ENCODE results near the gene CYP4B1.
"Not testable (repeated sequence)": the region's sequence is repeated elsewhere in the genome, so short reads cannot be mapped to it uniquely, and the experiment has no call there.

Gene CYP4B1

GRCh38 chr1:46815133-46815532 is 16.3 kb downstream of the CYP4B1 start:
- no peaks in the 10 kb centered on the region for H3K27me3 ChIP-seq (ENCODE audit: control insufficient read depth in 1 of 2, insufficient read depth in 2 of 2, low read length in 2 of 2)
- H3K36me3 ChIP-seq (ENCODE audit: control insufficient read depth in 2 of 2, insufficient read depth in 2 of 2, low read length in 2 of 2) = no peaks in the 10 kb centered on the region
- H3K27ac ChIP-seq (ENCODE audit: low read length) = no peak overlapping the region
- H3K4me3 ChIP-seq (ENCODE audit: low read length in 2 of 2) = no peak overlapping the region
- H3K9me3 ChIP-seq (ENCODE audit: control insufficient read depth in 2 of 2, low read length in 2 of 2) = no peaks in the 10 kb centered on the region
- H3K4me1 ChIP-seq (ENCODE audit: control insufficient read depth, insufficient read depth, low read length) = peaks cover 4% of the 10 kb centered on the region
- no peak overlapping the region for H3K9ac ChIP-seq (ENCODE audit: low read length in 2 of 2)

GRCh38 chr1:46816930-46817329 is 18.1 kb downstream of the CYP4B1 start:
- Histone ChIP-seq H3K4me3 (ENCODE audit: low read length in 2 of 2) (no peak overlapping the region), H3K27me3 (ENCODE audit: control insufficient read depth in 1 of 2, insufficient read depth in 2 of 2, low read length in 2 of 2) (no peaks in the 10 kb centered on the region), H3K27ac (ENCODE audit: low read length) (no peak overlapping the region)

DNA sequence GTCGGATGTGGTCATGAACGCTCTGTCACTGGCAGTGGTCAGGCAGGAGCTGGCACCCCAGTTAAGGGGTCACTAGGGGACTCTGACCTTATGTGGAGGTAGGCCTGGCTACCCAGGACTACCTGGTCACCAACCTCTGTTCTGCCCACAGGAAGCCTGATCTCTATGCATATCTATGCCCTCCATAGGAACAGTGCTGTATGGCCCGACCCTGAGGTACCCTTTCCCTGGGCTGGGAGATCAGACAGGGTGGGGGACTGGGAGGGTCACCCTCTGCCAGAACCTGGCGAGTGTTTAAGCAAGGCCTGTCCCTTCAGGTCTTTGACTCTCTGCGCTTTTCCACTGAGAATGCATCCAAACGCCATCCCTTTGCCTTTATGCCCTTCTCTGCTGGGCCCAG is 19.0 kb downstream of the CYP4B1 start:
- Histone ChIP-seq H3K4me3 (ENCODE audit: low read length in 2 of 2) (no peak overlapping the region), H3K27me3 (ENCODE audit: control insufficient read depth in 1 of 2, insufficient read depth in 2 of 2, low read length in 2 of 2) (no peaks in the 10 kb centered on the region), H3K9me3 (ENCODE audit: control insufficient read depth in 2 of 2, low read length in 2 of 2) (peaks cover 0 to 6% of the 10 kb centered on the region in 2 donors), H3K4me1 (ENCODE audit: control insufficient read depth, insufficient read depth, low read length) (no peaks in the 10 kb centered on the region), H3K9ac (ENCODE audit: low read length in 2 of 2) (no peak overlapping the region), H3K27ac (ENCODE audit: low read length) (no peak overlapping the region), H3K36me3 (ENCODE audit: control insufficient read depth in 2 of 2, insufficient read depth in 2 of 2, low read length in 2 of 2) (no peaks in the 10 kb centered on the region)

More at GRCh38 chr1:46816930-46817329, 18.1 kb downstream of the CYP4B1 start:
- Histone ChIP-seq H3K9me3 (ENCODE audit: control insufficient read depth in 2 of 2, low read length in 2 of 2) (peaks cover 0 to 6% of the 10 kb centered on the region in 2 donors), H3K9ac (ENCODE audit: low read length in 2 of 2) (no peak overlapping the region), H3K36me3 (ENCODE audit: control insufficient read depth in 2 of 2, insufficient read depth in 2 of 2, low read length in 2 of 2) (no peaks in the 10 kb centered on the region), H3K4me1 (ENCODE audit: control insufficient read depth, insufficient read depth, low read length) (peaks cover 2% of the 10 kb centered on the region)

DNA sequence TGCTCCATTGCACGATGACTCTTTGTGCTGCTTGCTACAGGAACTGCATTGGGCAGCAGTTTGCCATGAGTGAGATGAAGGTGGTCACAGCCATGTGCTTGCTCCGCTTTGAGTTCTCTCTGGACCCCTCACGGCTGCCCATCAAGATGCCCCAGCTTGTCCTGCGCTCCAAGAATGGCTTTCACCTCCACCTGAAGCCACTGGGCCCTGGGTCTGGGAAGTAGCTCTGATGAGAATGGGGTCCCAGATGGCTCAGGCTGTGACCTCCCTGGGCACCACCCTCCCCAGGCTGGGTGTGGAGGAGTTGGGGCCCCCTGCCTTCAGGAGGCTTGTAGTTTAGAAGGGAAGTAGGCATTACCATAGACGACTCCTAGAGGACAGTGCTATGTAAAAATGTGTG is 19.7 kb downstream of the CYP4B1 start:
- H3K9ac ChIP-seq (ENCODE audit: low read length in 2 of 2) = no peak overlapping the region
- H3K4me3 ChIP-seq (ENCODE audit: low read length in 2 of 2) = no peak overlapping the region
- no peaks in the 10 kb centered on the region for H3K4me1 ChIP-seq (ENCODE audit: control insufficient read depth, insufficient read depth, low read length)
- H3K27me3 ChIP-seq (ENCODE audit: control insufficient read depth in 1 of 2, insufficient read depth in 2 of 2, low read length in 2 of 2) = no peaks in the 10 kb centered on the region
- peaks cover 0 to 6% of the 10 kb centered on the region in 2 donors for H3K9me3 ChIP-seq (ENCODE audit: control insufficient read depth in 2 of 2, low read length in 2 of 2)
- no peaks in the 10 kb centered on the region for H3K36me3 ChIP-seq (ENCODE audit: control insufficient read depth in 2 of 2, insufficient read depth in 2 of 2, low read length in 2 of 2)
- no peak overlapping the region for H3K27ac ChIP-seq (ENCODE audit: low read length)

DNA sequence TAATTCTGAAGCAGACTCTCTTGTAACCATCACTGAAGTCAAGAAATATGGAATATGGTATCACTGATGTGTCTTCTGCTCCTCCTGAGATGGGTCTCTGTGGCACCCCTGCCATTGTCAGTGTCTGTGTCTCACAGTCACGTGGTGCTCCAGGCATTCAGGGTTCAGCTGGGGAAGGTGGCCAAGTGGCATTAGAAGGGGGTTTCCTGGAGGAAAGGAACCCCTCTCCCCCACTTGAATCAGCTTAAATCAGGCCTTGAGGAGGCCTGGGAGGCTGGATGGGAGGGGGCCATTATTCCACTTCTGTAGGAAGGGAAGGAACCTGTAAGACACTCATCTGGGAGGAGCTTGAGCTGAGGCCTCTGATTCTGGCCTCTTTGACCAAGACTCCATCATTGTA is 20.5 kb downstream of the CYP4B1 start:
- H3K36me3 ChIP-seq (ENCODE audit: control insufficient read depth in 2 of 2, insufficient read depth in 2 of 2, low read length in 2 of 2) = no peaks in the 10 kb centered on the region
- H3K9ac ChIP-seq (ENCODE audit: low read length in 2 of 2) = no peak overlapping the region
- H3K9me3 ChIP-seq (ENCODE audit: control insufficient read depth in 2 of 2, low read length in 2 of 2) = peaks cover 0 to 6% of the 10 kb centered on the region in 2 donors
- H3K4me1 ChIP-seq (ENCODE audit: control insufficient read depth, insufficient read depth, low read length) = no peaks in the 10 kb centered on the region
- H3K4me3 ChIP-seq (ENCODE audit: low read length in 2 of 2) = no peak overlapping the region
- no peaks in the 10 kb centered on the region for H3K27me3 ChIP-seq (ENCODE audit: control insufficient read depth in 1 of 2, insufficient read depth in 2 of 2, low read length in 2 of 2)
- no peak overlapping the region for H3K27ac ChIP-seq (ENCODE audit: low read length)

GRCh38 chr1:46820076-46820475 is 21.2 kb downstream of the CYP4B1 start:
- Histone ChIP-seq H3K27me3 (ENCODE audit: control insufficient read depth in 1 of 2, insufficient read depth in 2 of 2, low read length in 2 of 2) (no peaks in the 10 kb centered on the region), H3K9ac (ENCODE audit: low read length in 2 of 2) (no peak overlapping the region), H3K4me1 (ENCODE audit: control insufficient read depth, insufficient read depth, low read length) (no peaks in the 10 kb centered on the region), H3K9me3 (ENCODE audit: control insufficient read depth in 2 of 2, low read length in 2 of 2) (peaks cover 0 to 6% of the 10 kb centered on the region in 2 donors), H3K27ac (ENCODE audit: low read length) (no peak overlapping the region), H3K4me3 (ENCODE audit: low read length in 2 of 2) (no peak overlapping the region), H3K36me3 (ENCODE audit: control insufficient read depth in 2 of 2, insufficient read depth in 2 of 2, low read length in 2 of 2) (no peaks in the 10 kb centered on the region)

DNA sequence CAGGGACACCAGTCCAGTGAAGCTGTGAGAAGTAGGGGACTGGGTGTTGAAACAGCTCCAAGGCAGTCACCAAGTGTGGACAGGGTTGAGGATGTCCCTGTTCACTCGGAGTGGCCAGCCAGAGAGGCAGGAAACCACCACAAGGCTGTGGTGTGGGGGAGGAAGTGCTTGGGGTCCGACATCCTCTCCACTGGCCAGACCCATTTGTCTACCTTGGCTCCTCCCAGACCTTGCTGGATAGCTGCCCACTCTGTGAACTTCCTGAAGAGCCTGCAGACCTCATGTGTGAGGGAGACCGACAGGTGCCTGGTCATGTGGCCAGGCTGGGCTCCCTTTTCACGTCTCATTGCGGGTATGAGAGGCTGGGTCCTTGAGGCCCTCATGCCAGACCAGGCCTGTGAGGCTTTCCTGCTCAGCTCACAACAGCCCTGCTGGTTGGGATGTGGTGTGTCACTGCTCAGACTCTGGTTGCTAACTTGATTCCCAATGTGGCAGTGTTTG is 21.8 kb downstream of the CYP4B1 start:
- H3K27ac ChIP-seq (ENCODE audit: low read length) = no peak overlapping the region
- no peak overlapping the region for H3K4me3 ChIP-seq (ENCODE audit: low read length in 2 of 2)
- peaks cover 0 to 6% of the 10 kb centered on the region in 2 donors for H3K9me3 ChIP-seq (ENCODE audit: control insufficient read depth in 2 of 2, low read length in 2 of 2)

GRCh38 chr1:46822248-46822826 is 23.5 kb downstream of the CYP4B1 start:
- Histone ChIP-seq H3K4me3 (ENCODE audit: low read length in 2 of 2) (no peak overlapping the region), H3K27ac (ENCODE audit: low read length) (no peak overlapping the region), H3K9me3 (ENCODE audit: control insufficient read depth in 2 of 2, low read length in 2 of 2) (peaks cover 0 to 6% of the 10 kb centered on the region in 2 donors), H3K27me3 (ENCODE audit: control insufficient read depth in 1 of 2, insufficient read depth in 2 of 2, low read length in 2 of 2) (no peaks in the 10 kb centered on the region), H3K4me1 (ENCODE audit: control insufficient read depth, insufficient read depth, low read length) (no peaks in the 10 kb centered on the region), H3K9ac (ENCODE audit: low read length in 2 of 2) (no peak overlapping the region), H3K36me3 (ENCODE audit: control insufficient read depth in 2 of 2, insufficient read depth in 2 of 2, low read length in 2 of 2) (no peaks in the 10 kb centered on the region)

More for the DNA sequence above, 21.8 kb downstream of the CYP4B1 start:
- Histone ChIP-seq H3K4me1 (ENCODE audit: control insufficient read depth, insufficient read depth, low read length) (no peaks in the 10 kb centered on the region), H3K36me3 (ENCODE audit: control insufficient read depth in 2 of 2, insufficient read depth in 2 of 2, low read length in 2 of 2) (no peaks in the 10 kb centered on the region), H3K9ac (ENCODE audit: low read length in 2 of 2) (no peak overlapping the region), H3K27me3 (ENCODE audit: control insufficient read depth in 1 of 2, insufficient read depth in 2 of 2, low read length in 2 of 2) (no peaks in the 10 kb centered on the region)

DNA sequence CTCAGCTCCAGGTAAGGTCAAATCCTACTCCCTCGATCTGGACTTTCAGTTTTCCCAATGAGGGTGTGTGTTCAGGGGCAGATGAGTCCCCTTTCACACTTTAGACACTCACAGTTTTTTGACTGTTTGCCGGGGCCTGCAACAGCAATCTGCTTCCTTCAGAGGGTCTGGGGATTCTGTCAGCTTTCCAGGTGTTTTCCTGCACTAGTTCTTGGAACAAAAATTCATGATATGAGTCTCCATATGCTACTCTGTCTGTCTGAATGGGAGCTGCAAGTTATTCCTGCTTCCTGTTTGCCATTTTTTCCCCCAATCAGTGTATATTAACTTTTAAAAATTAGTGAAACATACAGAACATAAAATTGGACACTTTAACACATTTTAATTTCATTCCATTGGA is 24.3 kb downstream of the CYP4B1 start:
- Histone ChIP-seq H3K36me3 (ENCODE audit: control insufficient read depth in 2 of 2, insufficient read depth in 2 of 2, low read length in 2 of 2) (no peaks in the 10 kb centered on the region), H3K4me3 (ENCODE audit: low read length in 2 of 2) (no peak overlapping the region), H3K9ac (ENCODE audit: low read length in 2 of 2) (no peak overlapping the region), H3K27me3 (ENCODE audit: control insufficient read depth in 1 of 2, insufficient read depth in 2 of 2, low read length in 2 of 2) (no peaks in the 10 kb centered on the region), H3K4me1 (ENCODE audit: control insufficient read depth, insufficient read depth, low read length) (no peaks in the 10 kb centered on the region), H3K27ac (ENCODE audit: low read length) (no peak overlapping the region), H3K9me3 (ENCODE audit: control insufficient read depth in 2 of 2, low read length in 2 of 2) (peaks cover 0 to 6% of the 10 kb centered on the region in 2 donors)

DNA sequence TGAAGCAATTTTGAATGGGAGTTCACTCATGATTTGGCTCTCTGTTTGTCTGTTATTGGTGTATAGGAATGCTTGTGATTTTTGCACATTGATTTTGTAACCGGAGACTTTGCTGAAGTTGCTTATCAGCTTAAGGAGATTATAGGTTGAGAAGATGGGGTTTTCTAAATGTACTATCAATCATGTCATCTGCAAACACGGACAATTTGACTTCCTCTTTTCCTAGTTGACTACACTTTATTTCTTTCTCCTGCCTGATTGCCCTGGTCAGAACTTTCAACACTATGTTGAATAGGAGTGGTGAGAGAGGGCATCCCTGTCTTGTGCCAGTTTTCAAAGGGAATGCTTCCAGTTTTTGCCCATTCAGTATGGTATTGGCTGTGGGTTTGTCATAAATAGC is 28.0 kb downstream of the CYP4B1 start:
- not testable (repeated sequence) for H3K36me3 ChIP-seq (ENCODE audit: control insufficient read depth in 2 of 2, insufficient read depth in 2 of 2, low read length in 2 of 2); H3K9me3 ChIP-seq (ENCODE audit: control insufficient read depth in 2 of 2, low read length in 2 of 2); H3K4me1 ChIP-seq (ENCODE audit: control insufficient read depth, insufficient read depth, low read length); H3K9ac ChIP-seq (ENCODE audit: low read length in 2 of 2); H3K4me3 ChIP-seq (ENCODE audit: low read length in 2 of 2); H3K27ac ChIP-seq (ENCODE audit: low read length); H3K27me3 ChIP-seq (ENCODE audit: control insufficient read depth in 1 of 2, insufficient read depth in 2 of 2, low read length in 2 of 2)

DNA sequence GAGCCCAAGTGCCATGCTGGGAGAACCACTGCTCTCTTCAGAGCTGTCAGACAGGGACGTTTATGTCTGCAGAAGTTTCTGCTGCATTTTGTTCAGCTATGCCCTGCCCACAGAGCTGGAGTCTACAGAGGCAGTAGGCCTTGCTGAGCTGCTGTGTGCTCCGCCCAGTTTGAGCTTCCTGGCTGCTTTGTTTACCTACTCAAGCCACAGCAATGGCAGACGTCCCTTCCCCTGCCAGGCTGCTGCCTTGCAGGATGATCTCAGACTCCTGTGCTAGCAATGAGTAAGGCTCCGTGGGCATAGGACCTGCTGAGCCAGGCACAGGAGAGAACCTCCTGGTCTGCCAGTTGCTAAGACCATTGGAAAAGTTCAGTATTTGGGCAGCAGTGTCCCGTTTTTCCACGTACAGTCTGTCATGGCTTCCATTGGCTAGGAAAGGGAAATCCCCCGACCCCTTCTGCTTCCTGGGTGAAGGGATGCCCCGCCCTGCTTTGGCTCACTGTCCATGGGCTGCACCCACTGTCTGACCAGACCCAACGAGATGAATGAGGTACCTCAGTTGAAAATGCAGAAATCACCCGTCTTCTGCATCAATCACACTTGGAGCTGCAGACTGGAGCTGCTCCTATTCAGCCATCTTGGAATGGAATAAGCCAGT is 31.9 kb downstream of the CYP4B1 start:
- no peak overlapping the region for H3K9ac ChIP-seq (ENCODE audit: low read length in 2 of 2)
- H3K9me3 ChIP-seq (ENCODE audit: control insufficient read depth in 2 of 2, low read length in 2 of 2) = no peaks in the 10 kb centered on the region
- H3K27me3 ChIP-seq (ENCODE audit: control insufficient read depth in 1 of 2, insufficient read depth in 2 of 2, low read length in 2 of 2) = no peaks in the 10 kb centered on the region
- H3K36me3 ChIP-seq (ENCODE audit: control insufficient read depth in 2 of 2, insufficient read depth in 2 of 2, low read length in 2 of 2) = no peaks in the 10 kb centered on the region
- H3K4me1 ChIP-seq (ENCODE audit: control insufficient read depth, insufficient read depth, low read length) = no peaks in the 10 kb centered on the region
- no peak overlapping the region for H3K27ac ChIP-seq (ENCODE audit: low read length)
- H3K4me3 ChIP-seq (ENCODE audit: low read length in 2 of 2) = no peak overlapping the region
